ENCODE measurements around the gene RIPK4. TPM values are rescaled to one million over a fixed set of nuclear protein-coding genes. Genes with fewer than 3 reads are reported as not detected.

RIPK4 gene
- total and polyA plus RNA-seq, 2 of the 13 experiments (the other 11 are each of a cell fraction or from before 2014, with no cell fraction given) = 3.1 to 4.9 TPM

DNA sequence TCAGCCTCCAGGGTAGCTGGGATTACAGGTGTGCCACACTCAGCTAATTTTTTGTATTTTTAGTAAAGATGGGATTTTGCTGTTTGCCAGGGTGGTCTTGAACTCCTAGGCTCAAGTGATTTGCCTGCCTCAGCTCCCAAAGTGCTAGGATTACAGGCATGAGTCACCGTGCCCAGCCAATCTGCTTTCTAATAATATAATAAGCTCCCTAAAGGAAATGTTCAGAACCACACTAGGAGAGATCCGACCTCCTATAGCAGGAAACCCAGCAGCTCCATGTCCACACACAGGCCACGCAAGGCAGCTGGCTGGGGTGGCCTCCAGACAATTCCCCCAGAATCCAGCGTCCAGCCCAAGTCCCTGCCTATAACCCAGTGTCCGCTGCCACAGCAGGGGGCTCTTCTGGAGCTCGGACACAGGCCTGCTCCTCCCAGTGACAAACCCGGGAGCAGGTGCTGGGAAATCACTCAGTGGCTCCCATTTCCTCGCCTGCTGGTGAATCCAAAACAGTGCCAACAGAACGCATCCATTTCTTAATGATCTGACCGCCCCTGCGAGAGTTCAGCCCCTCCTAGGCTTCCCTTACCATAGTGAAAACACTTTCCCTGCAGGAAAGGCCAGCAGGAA lies 7.5 kb downstream of the RIPK4 start (continued):
- TF ChIP-seq PPARG (CRISPR knock-in tag; conservative IDR thresholded peaks at IDR 0.05) (no peak), HMG20A (CRISPR knock-in tag; IDR thresholded peaks at IDR 0.05; ENCODE audit: borderline replicate concordance) (no peak)

DNA sequence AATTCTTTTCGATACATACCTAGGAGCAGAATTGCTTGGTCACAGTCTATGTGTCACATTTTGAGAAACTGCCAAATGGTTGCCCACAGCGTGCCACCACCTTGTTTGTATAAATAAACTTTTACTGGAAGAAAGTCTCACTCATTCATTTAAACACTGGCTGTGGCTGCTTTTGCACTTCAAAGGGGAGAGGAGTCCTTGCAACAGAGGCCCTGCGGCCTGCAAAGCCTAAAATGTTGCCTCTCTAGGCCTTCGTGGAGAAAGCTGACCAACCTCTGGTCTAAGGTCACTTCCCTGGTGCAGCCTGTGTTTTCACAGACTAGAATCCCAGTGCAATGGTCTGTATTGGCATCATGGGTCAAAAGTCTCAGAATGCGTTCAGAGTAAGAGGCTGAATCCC lies 8.3 kb downstream of the RIPK4 start:
- in situ Hi-C loops (cut with HindIII; ENCODE audit: extremely low pct_ligation_motif_present, low pct_unique_long_range_greater_than_20kb) = no loop called here
- no peak overlapping the region for H3K4me3 ChIP-seq (replicated peaks in 1 of 3; ENCODE audit: insufficient read depth in 1 of 3, low read depth in 2 of 3, low read length in 3 of 3)
- H3K9me3 ChIP-seq (ENCODE audit: low read length) = no peaks in the 10 kb centered on the region
- peaks cover 53% of the 10 kb centered on the region for H3K4me1 ChIP-seq (ENCODE audit: insufficient read depth, low read length)
- peaks cover 63% of the 10 kb centered on the region for H3K79me2 ChIP-seq (ENCODE audit: insufficient read depth, low read length)
- H2AFZ ChIP-seq (ENCODE audit: low read length) = no peak overlapping the region
- 62% methylated on average over 5 of the region's 5 CpGs for WGBS (ENCODE audit: low lambda C conversion rate)
- TF ChIP-seq, protein P1, sequence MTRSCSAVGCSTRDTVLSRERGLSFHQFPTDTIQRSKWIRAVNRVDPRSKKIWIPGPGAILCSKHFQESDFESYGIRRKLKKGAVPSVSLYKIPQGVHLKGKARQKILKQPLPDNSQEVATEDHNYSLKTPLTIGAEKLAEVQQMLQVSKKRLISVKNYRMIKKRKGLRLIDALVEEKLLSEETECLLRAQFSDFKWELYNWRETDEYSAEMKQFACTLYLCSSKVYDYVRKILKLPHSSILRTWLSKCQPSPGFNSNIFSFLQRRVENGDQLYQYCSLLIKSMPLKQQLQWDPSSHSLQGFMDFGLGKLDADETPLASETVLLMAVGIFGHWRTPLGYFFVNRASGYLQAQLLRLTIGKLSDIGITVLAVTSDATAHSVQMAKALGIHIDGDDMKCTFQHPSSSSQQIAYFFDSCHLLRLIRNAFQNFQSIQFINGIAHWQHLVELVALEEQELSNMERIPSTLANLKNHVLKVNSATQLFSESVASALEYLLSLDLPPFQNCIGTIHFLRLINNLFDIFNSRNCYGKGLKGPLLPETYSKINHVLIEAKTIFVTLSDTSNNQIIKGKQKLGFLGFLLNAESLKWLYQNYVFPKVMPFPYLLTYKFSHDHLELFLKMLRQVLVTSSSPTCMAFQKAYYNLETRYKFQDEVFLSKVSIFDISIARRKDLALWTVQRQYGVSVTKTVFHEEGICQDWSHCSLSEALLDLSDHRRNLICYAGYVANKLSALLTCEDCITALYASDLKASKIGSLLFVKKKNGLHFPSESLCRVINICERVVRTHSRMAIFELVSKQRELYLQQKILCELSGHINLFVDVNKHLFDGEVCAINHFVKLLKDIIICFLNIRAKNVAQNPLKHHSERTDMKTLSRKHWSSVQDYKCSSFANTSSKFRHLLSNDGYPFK (CRISPR knock-in tag; IDR thresholded peaks at IDR 0.05; ENCODE audit: borderline replicate concordance) = 0 out of 2 replicates have a peak, but pooled peaks have one; percentile 20
- TF ChIP-seq, protein P2, sequence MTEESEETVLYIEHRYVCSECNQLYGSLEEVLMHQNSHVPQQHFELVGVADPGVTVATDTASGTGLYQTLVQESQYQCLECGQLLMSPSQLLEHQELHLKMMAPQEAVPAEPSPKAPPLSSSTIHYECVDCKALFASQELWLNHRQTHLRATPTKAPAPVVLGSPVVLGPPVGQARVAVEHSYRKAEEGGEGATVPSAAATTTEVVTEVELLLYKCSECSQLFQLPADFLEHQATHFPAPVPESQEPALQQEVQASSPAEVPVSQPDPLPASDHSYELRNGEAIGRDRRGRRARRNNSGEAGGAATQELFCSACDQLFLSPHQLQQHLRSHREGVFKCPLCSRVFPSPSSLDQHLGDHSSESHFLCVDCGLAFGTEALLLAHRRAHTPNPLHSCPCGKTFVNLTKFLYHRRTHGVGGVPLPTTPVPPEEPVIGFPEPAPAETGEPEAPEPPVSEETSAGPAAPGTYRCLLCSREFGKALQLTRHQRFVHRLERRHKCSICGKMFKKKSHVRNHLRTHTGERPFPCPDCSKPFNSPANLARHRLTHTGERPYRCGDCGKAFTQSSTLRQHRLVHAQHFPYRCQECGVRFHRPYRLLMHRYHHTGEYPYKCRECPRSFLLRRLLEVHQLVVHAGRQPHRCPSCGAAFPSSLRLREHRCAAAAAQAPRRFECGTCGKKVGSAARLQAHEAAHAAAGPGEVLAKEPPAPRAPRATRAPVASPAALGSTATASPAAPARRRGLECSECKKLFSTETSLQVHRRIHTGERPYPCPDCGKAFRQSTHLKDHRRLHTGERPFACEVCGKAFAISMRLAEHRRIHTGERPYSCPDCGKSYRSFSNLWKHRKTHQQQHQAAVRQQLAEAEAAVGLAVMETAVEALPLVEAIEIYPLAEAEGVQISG (CRISPR knock-in tag; IDR thresholded peaks at IDR 0.05) = 0 out of 2 replicates have a peak, but pooled peaks have one; percentile 37
- TF ChIP-seq, protein P3, sequence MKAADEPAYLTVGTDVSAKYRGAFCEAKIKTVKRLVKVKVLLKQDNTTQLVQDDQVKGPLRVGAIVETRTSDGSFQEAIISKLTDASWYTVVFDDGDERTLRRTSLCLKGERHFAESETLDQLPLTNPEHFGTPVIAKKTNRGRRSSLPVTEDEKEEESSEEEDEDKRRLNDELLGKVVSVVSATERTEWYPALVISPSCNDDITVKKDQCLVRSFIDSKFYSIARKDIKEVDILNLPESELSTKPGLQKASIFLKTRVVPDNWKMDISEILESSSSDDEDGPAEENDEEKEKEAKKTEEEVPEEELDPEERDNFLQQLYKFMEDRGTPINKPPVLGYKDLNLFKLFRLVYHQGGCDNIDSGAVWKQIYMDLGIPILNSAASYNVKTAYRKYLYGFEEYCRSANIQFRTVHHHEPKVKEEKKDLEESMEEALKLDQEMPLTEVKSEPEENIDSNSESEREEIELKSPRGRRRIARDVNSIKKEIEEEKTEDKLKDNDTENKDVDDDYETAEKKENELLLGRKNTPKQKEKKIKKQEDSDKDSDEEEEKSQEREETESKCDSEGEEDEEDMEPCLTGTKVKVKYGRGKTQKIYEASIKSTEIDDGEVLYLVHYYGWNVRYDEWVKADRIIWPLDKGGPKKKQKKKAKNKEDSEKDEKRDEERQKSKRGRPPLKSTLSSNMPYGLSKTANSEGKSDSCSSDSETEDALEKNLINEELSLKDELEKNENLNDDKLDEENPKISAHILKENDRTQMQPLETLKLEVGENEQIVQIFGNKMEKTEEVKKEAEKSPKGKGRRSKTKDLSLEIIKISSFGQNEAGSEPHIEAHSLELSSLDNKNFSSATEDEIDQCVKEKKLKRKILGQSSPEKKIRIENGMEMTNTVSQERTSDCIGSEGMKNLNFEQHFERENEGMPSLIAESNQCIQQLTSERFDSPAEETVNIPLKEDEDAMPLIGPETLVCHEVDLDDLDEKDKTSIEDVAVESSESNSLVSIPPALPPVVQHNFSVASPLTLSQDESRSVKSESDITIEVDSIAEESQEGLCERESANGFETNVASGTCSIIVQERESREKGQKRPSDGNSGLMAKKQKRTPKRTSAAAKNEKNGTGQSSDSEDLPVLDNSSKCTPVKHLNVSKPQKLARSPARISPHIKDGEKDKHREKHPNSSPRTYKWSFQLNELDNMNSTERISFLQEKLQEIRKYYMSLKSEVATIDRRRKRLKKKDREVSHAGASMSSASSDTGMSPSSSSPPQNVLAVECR (CRISPR knock-in tag; IDR thresholded peaks at IDR 0.05; ENCODE audit: borderline replicate concordance) = no peak
- TF ChIP-seq HOXA5 (CRISPR knock-in tag; IDR thresholded peaks at IDR 0.05) = no peak
- TF ChIP-seq HMG20A (CRISPR knock-in tag; IDR thresholded peaks at IDR 0.05; ENCODE audit: borderline replicate concordance) = no peak
- TF ChIP-seq RFXANK (CRISPR knock-in tag; IDR thresholded peaks at IDR 0.05) = no peak
- H3K27me3 ChIP-seq (ENCODE audit: control insufficient read depth in 1 of 2, insufficient read depth in 2 of 2, low read length in 2 of 2) = no peaks in the 10 kb centered on the region
- ATAC-seq = no peak
- peaks cover 85% of the 10 kb centered on the region for H4K20me1 ChIP-seq (ENCODE audit: insufficient read depth, low read length)
- ChIA-PET POLR2A (no interaction called here), CTCF (ENCODE audit: low intra/inter-chr PET ratio, low total read pairs) (no interaction called here)
- intact Hi-C loops (cut with micrococcal nuclease; ENCODE audit: unreplicated experiment) = no loop called here
- no peak overlapping the region for H3K9ac ChIP-seq (ENCODE audit: insufficient read depth, low read depth, low read length)
- no TSS peak for BruUV-seq (replicated peaks)
- no peak overlapping the region for H3K4me2 ChIP-seq (ENCODE audit: low read depth, low read length)
- peak; percentile 15 for FAIRE-seq
- H3K36me3 ChIP-seq (replicated peaks in 1 of 2; ENCODE audit: control insufficient read depth in 1 of 2, insufficient read depth in 2 of 2, low read length in 2 of 2) = peaks cover 15 to 27% of the 10 kb centered on the region in 2 experiments; a peak in 4 of 5 replicates
- peak overlapping the region; percentile 21 for H3K27ac ChIP-seq (ENCODE audit: extremely low read length, insufficient read depth, low read length)
- DNase-seq (ENCODE audit: low spot score) = no peak
